HepG2 (cell line): Measurements from ENCODE around the gene EOLA1.

Experiments
- HINFP ChIP-seq: sonication (generic); formaldehyde crosslinking; IDR thresholded peaks from 2 replicates; pipeline ENCODE4 v1.4.0; 2020; ENCODE audit warnings: low read depth, mild to moderate bottlenecking, missing genetic modification reagents
- RORA ChIP-seq: sonication (generic); formaldehyde crosslinking; IDR thresholded peaks from 2 replicates; pipeline ENCODE4 v1.5.0; 2020; ENCODE audit warnings: mild to moderate bottlenecking, missing genetic modification reagents, moderate library complexity

- TF ChIP-seq HINFP, result no peak
- no peak for TF ChIP-seq RORA (CRISPR knock-in tag)
These were observed 28.0 kb downstream of the EOLA1 start for GRCh38 chrX:149568701-149569296.
